Trophoblast cell (in vitro differentiated cells and primary cell): ENCODE data around the gene ADAM8.

Experiments
- DNase-seq, 2 donors: peaks; one replicate each; pipeline ENCODE4 v3.0.0-alpha.2; 2016
- H2AFZ ChIP-seq: 2 replicates; pipeline ENCODE4 v1.6.1; 2013; ENCODE audit warnings: low read length, moderate library complexity, mild to moderate bottlenecking; ENCODE audit not compliant: insufficient read depth, poor library complexity
- H2AK5ac ChIP-seq: 2 replicates; pipeline ENCODE4 v1.6.1; 2013; ENCODE audit warnings: mild to moderate bottlenecking, low read length
- H2BK120ac ChIP-seq: 2 replicates; pipeline ENCODE4 v1.6.1; 2013; ENCODE audit warnings: low read length, mild to moderate bottlenecking, moderate library complexity; ENCODE audit not compliant: insufficient read depth, poor library complexity
- H2BK12ac ChIP-seq: 2 replicates; pipeline ENCODE4 v1.6.1; 2013; ENCODE audit warnings: mild to moderate bottlenecking, low read length, moderate library complexity
- H2BK5ac ChIP-seq: 2 replicates; pipeline ENCODE4 v1.6.1; 2013; ENCODE audit warnings: low read length, low read depth, moderate library complexity, mild to moderate bottlenecking; ENCODE audit not compliant: poor library complexity
- H3K14ac ChIP-seq: 2 replicates; pipeline ENCODE4 v1.6.1; 2013; ENCODE audit warnings: mild to moderate bottlenecking, low read length
- H3K18ac ChIP-seq: 2 replicates; pipeline ENCODE4 v1.6.1; 2013; ENCODE audit warnings: mild to moderate bottlenecking, low read length
- H3K23ac ChIP-seq: 2 replicates; pipeline ENCODE4 v1.6.1; 2013; ENCODE audit warnings: low read length
- H3K27ac ChIP-seq: 2 replicates; pipeline ENCODE4 v1.5.1; 2013; ENCODE audit warnings: low read depth, mild to moderate bottlenecking, inconsistent platforms, low read length, moderate library complexity
- H3K27me3 ChIP-seq: 2 replicates; pipeline ENCODE4 v1.6.1; 2013; ENCODE audit warnings: inconsistent platforms, mild to moderate bottlenecking, low read length, moderate library complexity; ENCODE audit not compliant: insufficient read depth
- H3K36me3 ChIP-seq, 2 experiments: 1 replicate in 1 of 2; 2 replicates in 1 of 2; pipeline ENCODE4 v1.6.1; 2013; ENCODE audit warnings: low read length in 2 of 2, mild to moderate bottlenecking in 2 of 2, moderate library complexity in 1 of 2; ENCODE audit not compliant: insufficient read depth in 2 of 2, control insufficient read depth in 1 of 2
- H3K4ac ChIP-seq: 2 replicates; pipeline ENCODE4 v1.6.1; 2013; ENCODE audit warnings: low read depth, mild to moderate bottlenecking, low read length, moderate library complexity
- H3K4me1 ChIP-seq, 2 experiments: 1 replicate in 1 of 2; 2 replicates in 1 of 2; pipeline ENCODE4 v1.6.1; 2013; ENCODE audit warnings: low read length in 2 of 2, mild to moderate bottlenecking in 2 of 2, moderate library complexity in 1 of 2; ENCODE audit not compliant: insufficient read depth in 2 of 2, control insufficient read depth in 1 of 2
- H3K4me2 ChIP-seq: 2 replicates; pipeline ENCODE4 v1.6.1; 2013; ENCODE audit warnings: inconsistent platforms, mild to moderate bottlenecking, low read length, moderate library complexity
- H3K4me3 ChIP-seq: 2 replicates; pipeline ENCODE4 v1.5.1; 2013; ENCODE audit warnings: mild to moderate bottlenecking, low read depth, low read length, inconsistent platforms
- H3K79me1 ChIP-seq: one replicate; pipeline ENCODE4 v1.6.1; 2013; ENCODE audit warnings: low read length
- H3K79me2 ChIP-seq: 2 replicates; pipeline ENCODE4 v1.6.1; 2013; ENCODE audit warnings: low read length, mild to moderate bottlenecking; ENCODE audit not compliant: control insufficient read depth, insufficient read depth, poor library complexity
- H3K9ac ChIP-seq: 2 replicates; pipeline ENCODE4 v1.6.1; 2013; ENCODE audit warnings: mild to moderate bottlenecking, low read length
- H3K9me3 ChIP-seq: 2 replicates; pipeline ENCODE4 v1.6.1; 2013; ENCODE audit warnings: low read depth, mild to moderate bottlenecking, control low read depth, inconsistent platforms, low read length; ENCODE audit not compliant: insufficient read depth
- H4K12ac ChIP-seq: 2 replicates; pipeline ENCODE4 v1.6.1; 2013; ENCODE audit warnings: low read depth, mild to moderate bottlenecking, low read length, moderate library complexity
- H4K8ac ChIP-seq: 2 replicates; pipeline ENCODE4 v1.6.1; 2013; ENCODE audit warnings: low read depth, mild to moderate bottlenecking, low read length, moderate library complexity
- H4K91ac ChIP-seq: one replicate; pipeline ENCODE4 v1.6.1; 2013; ENCODE audit warnings: low read depth, mild to moderate bottlenecking, low read length, moderate library complexity
- WGBS: extraction: QIAGEN DNeasy Blood & Tissue Kit; methylation state at CpG from one replicate; pipeline ENCODE4 v1.1.7; 2013; ENCODE audit warnings: missing lambda C conversion rate; ENCODE audit not compliant: insufficient read length, insufficient coverage; ENCODE audit errors: extremely low coverage; 5-methylcytosine and 5-hydroxymethylcytosine counted together

Gene ADAM8

GRCh38 chr10:133313192-133313591, 36.5 kb upstream of the ADAM8 start:
- Histone ChIP-seq H3K14ac (no peak overlapping the region), H2AK5ac (no peak overlapping the region), H2AFZ (no peak overlapping the region), H3K79me2 (peaks cover 5% of the 10 kb centered on the region), H3K18ac (no peak overlapping the region), H3K9ac (no peak overlapping the region), H3K27me3 (no peaks in the 10 kb centered on the region), H3K4ac (no peak overlapping the region), H3K9me3 (peaks cover 5% of the 10 kb centered on the region), H3K23ac (no peak overlapping the region), H3K36me3 (peaks cover 16 to 19% of the 10 kb centered on the region in 2 experiments), H2BK12ac (no peak overlapping the region), H2BK5ac (no peak overlapping the region), H4K91ac (no peak overlapping the region), H4K8ac (no peak overlapping the region), H3K79me1 (peaks cover 7% of the 10 kb centered on the region), H3K4me2 (no peak overlapping the region), H2BK120ac (no peak overlapping the region), H3K4me1 (peaks cover 2 to 3% of the 10 kb centered on the region in 2 experiments), H3K27ac (no peak overlapping the region), H4K12ac (no peak overlapping the region), H3K4me3 (no peak overlapping the region)
- no peak for DNase-seq
- WGBS, result no CpG with 5 or more reads among the region's 4 CpGs

- Histone ChIP-seq H4K12ac (no peak overlapping the region), H3K27me3 (no peaks in the 10 kb centered on the region), H3K4me2 (no peak overlapping the region), H4K91ac (no peak overlapping the region), H3K4me1 (peaks cover 2 to 6% of the 10 kb centered on the region in 2 experiments), H3K9me3 (peaks cover 5% of the 10 kb centered on the region), H2BK5ac (no peak overlapping the region), H3K9ac (no peak overlapping the region), H3K4me3 (no peak overlapping the region), H3K79me1 (peaks cover 7% of the 10 kb centered on the region), H2BK12ac (no peak overlapping the region), H3K18ac (no peak overlapping the region), H3K23ac (no peak overlapping the region), H3K79me2 (peaks cover 5% of the 10 kb centered on the region), H2BK120ac (no peak overlapping the region), H3K36me3 (peaks cover 16 to 19% of the 10 kb centered on the region in 2 experiments), H4K8ac (no peak overlapping the region), H2AK5ac (no peak overlapping the region), H2AFZ (no peak overlapping the region), H3K27ac (no peak overlapping the region), H3K14ac (no peak overlapping the region), H3K4ac (no peak overlapping the region)
- WGBS, result no CpG with 5 or more reads among the region's 9 CpGs
- no peak for DNase-seq
Measured at GRCh38 chr10:133312769-133313145, 36.1 kb upstream of the ADAM8 start.

GRCh38 chr10:133312016-133312768, 35.5 kb upstream of the ADAM8 start:
- Histone ChIP-seq H3K18ac (no peak overlapping the region), H3K4me1 (peaks cover 2 to 10% of the 10 kb centered on the region in 2 experiments), H3K27me3 (no peaks in the 10 kb centered on the region), H3K9ac (no peak overlapping the region), H3K23ac (no peak overlapping the region), H2AFZ (no peak overlapping the region), H3K14ac (no peak overlapping the region), H3K79me2 (peaks cover 5% of the 10 kb centered on the region), H3K4me3 (no peak overlapping the region), H4K91ac (no peak overlapping the region), H2BK120ac (no peak overlapping the region), H3K4me2 (no peak overlapping the region), H3K27ac (no peak overlapping the region), H2AK5ac (no peak overlapping the region), H3K9me3 (peaks cover 5% of the 10 kb centered on the region), H3K36me3 (peaks cover 16 to 19% of the 10 kb centered on the region in 2 experiments), H2BK5ac (no peak overlapping the region), H2BK12ac (no peak overlapping the region), H4K12ac (no peak overlapping the region), H3K4ac (no peak overlapping the region), H4K8ac (no peak overlapping the region), H3K79me1 (peaks cover 7% of the 10 kb centered on the region)
- DNase-seq, result no peak
- no CpG with 5 or more reads among the region's 23 CpGs for WGBS

- peaks cover 16 to 22% of the 10 kb centered on the region in 2 experiments for H3K36me3 ChIP-seq
- no CpG with 5 or more reads among the region's 10 CpGs for WGBS
- H3K4me2 ChIP-seq, result no peak overlapping the region
- H2BK12ac ChIP-seq, result no peak overlapping the region
- no peak overlapping the region for H2AK5ac ChIP-seq
- peaks cover 4 to 10% of the 10 kb centered on the region in 2 experiments for H3K4me1 ChIP-seq
- H3K27ac ChIP-seq, result no peak overlapping the region
- no peak overlapping the region for H3K14ac ChIP-seq
- no peak overlapping the region for H3K4ac ChIP-seq
- H3K23ac ChIP-seq, result no peak overlapping the region
- H3K18ac ChIP-seq, result no peak overlapping the region
- H2BK5ac ChIP-seq, result no peak overlapping the region
- no peak overlapping the region for H4K12ac ChIP-seq
- no peak overlapping the region for H3K4me3 ChIP-seq
- H2AFZ ChIP-seq, result no peak overlapping the region
- no peaks in the 10 kb centered on the region for H3K27me3 ChIP-seq
- H4K91ac ChIP-seq, result no peak overlapping the region
- peaks cover 7% of the 10 kb centered on the region for H3K79me1 ChIP-seq
- peaks cover 5% of the 10 kb centered on the region for H3K79me2 ChIP-seq
- H2BK120ac ChIP-seq, result no peak overlapping the region
- no peak overlapping the region for H3K9ac ChIP-seq
- no peak overlapping the region for H4K8ac ChIP-seq
- no peak for DNase-seq
- H3K9me3 ChIP-seq, result peaks cover 5% of the 10 kb centered on the region
Measured at GRCh38 chr10:133311570-133311969, 34.9 kb upstream of the ADAM8 start.
